Loucy (cell line): ENCODE measurements around the gene BGN.

Source experiments
- H2AFZ ChIP-seq: fragments of 200-600 bp; sonication (generic); 2 replicates; pipeline ENCODE4 v1.6.0; 2016; ENCODE audit warnings: antibody characterized with exemption, mild to moderate bottlenecking, low read length, moderate library complexity
- H3F3A ChIP-seq: fragments of 200-600 bp; 2 replicates; pipeline ENCODE4 v1.6.0; 2016; ENCODE audit warnings: antibody characterized with exemption, low read depth, mild to moderate bottlenecking
- H3K27me3 ChIP-seq: fragments of 200-600 bp; sonication (generic); 2 replicates; pipeline ENCODE4 v1.6.1; 2014; ENCODE audit warnings: low read length, mild to moderate bottlenecking; ENCODE audit not compliant: insufficient read depth, poor library complexity, severe bottlenecking
- H3K36me3 ChIP-seq: fragments of 200-600 bp; sonication (generic); 2 replicates; pipeline ENCODE4 v1.6.1; 2016; ENCODE audit warnings: low read length; ENCODE audit not compliant: insufficient read depth
- H3K4me1 ChIP-seq: fragments of 200-600 bp; sonication (generic); 2 replicates; pipeline ENCODE4 v1.5.1; 2014; ENCODE audit warnings: low read length, mild to moderate bottlenecking; ENCODE audit not compliant: insufficient read depth, poor library complexity, severe bottlenecking
- H3K4me2 ChIP-seq: fragments of 200-600 bp; sonication (generic); 2 replicates; pipeline ENCODE4 v1.6.0; 2014; ENCODE audit warnings: antibody characterized with exemption, low read length, low read depth, mild to moderate bottlenecking; ENCODE audit not compliant: poor library complexity, severe bottlenecking
- H3K4me3 ChIP-seq: fragments of 200-600 bp; sonication (generic); 2 replicates; pipeline ENCODE4 v1.5.1; 2014; ENCODE audit warnings: low read length, mild to moderate bottlenecking, mixed read lengths; ENCODE audit not compliant: poor library complexity, severe bottlenecking
- H3K79me2 ChIP-seq: fragments of 200-600 bp; sonication (generic); 2 replicates; pipeline ENCODE4 v1.6.1; 2014; ENCODE audit warnings: low read length; ENCODE audit not compliant: insufficient read depth
- H3K9ac ChIP-seq: fragments of 200-600 bp; sonication (generic); 2 replicates; pipeline ENCODE4 v1.6.0; 2014; ENCODE audit warnings: mild to moderate bottlenecking, low read depth, low read length, moderate library complexity; ENCODE audit not compliant: poor library complexity, severe bottlenecking
- H3K9me2 ChIP-seq: fragments of 200-600 bp; sonication (generic); replicated peaks from 2 replicates; pipeline ENCODE4 v1.6.1; 2016; ENCODE audit warnings: low read depth, low read length, mixed read lengths
- H3K9me3 ChIP-seq: fragments of 200-600 bp; sonication (generic); 2 replicates; pipeline ENCODE4 v1.6.1; 2014; ENCODE audit warnings: mild to moderate bottlenecking, antibody characterized with exemption, low read length, low read depth; ENCODE audit not compliant: insufficient read depth
- H4K20me1 ChIP-seq: fragments of 200-600 bp; sonication (generic); 2 replicates; pipeline ENCODE4 v1.6.0; 2014; ENCODE audit warnings: antibody characterized with exemption, low read length, mild to moderate bottlenecking; ENCODE audit not compliant: insufficient read depth, poor library complexity, severe bottlenecking
- EZH2phosphoT487 ChIP-seq: fragments of 200-600 bp; IDR thresholded peaks from 2 replicates; pipeline ENCODE4 v1.6.1; 2018; ENCODE audit warnings: antibody characterized with exemption, mild to moderate bottlenecking, moderate library complexity, borderline replicate concordance
- TF ChIP-seq, protein P1 (sequence below): fragments of 200-600 bp; sonication (generic); conservative IDR thresholded peaks from 2 replicates; pipeline ENCODE4 v1.5.1; 2014; ENCODE audit warnings: mild to moderate bottlenecking, antibody characterized with exemption, low read length

Gene BGN

DNA sequence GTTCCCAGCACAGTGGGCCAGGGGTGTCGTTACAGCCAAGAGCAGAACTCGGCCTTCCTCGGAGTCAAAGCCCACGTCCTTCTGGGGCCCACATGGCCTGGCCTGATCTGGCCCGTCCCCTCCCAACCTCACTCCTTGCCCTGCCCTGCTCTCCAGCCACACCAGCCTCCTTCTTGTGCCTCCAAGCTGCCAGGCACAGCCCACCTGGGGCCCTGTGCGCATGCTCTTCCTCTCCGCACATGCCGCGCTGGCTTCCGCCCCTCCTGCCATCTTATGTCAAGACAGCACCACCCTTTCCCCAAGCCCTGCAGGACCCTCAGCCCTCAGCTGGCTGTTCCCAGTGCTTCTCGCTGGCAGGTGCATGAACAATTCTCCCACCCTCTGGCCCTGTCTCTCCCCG lies 31.2 kb upstream of the BGN start:
- no peaks in the 10 kb centered on the region for H3K9me3 ChIP-seq
- H3K9me2 ChIP-seq: no peaks in the 10 kb centered on the region
- peaks cover 1% of the 10 kb centered on the region; the same call in 1 of the 2 replicates for H3K79me2 ChIP-seq
- TF ChIP-seq EZH2phosphoT487: no peak
- TF ChIP-seq, protein P1, sequence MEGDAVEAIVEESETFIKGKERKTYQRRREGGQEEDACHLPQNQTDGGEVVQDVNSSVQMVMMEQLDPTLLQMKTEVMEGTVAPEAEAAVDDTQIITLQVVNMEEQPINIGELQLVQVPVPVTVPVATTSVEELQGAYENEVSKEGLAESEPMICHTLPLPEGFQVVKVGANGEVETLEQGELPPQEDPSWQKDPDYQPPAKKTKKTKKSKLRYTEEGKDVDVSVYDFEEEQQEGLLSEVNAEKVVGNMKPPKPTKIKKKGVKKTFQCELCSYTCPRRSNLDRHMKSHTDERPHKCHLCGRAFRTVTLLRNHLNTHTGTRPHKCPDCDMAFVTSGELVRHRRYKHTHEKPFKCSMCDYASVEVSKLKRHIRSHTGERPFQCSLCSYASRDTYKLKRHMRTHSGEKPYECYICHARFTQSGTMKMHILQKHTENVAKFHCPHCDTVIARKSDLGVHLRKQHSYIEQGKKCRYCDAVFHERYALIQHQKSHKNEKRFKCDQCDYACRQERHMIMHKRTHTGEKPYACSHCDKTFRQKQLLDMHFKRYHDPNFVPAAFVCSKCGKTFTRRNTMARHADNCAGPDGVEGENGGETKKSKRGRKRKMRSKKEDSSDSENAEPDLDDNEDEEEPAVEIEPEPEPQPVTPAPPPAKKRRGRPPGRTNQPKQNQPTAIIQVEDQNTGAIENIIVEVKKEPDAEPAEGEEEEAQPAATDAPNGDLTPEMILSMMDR: no peak
- no peaks in the 10 kb centered on the region for H3K36me3 ChIP-seq
- no peaks in the 10 kb centered on the region for H4K20me1 ChIP-seq
- no peaks in the 10 kb centered on the region for H3F3A ChIP-seq
- no peaks in the 10 kb centered on the region for H3K27me3 ChIP-seq
- H3K4me2 ChIP-seq: no peak overlapping the region
- no peaks in the 10 kb centered on the region for H3K4me1 ChIP-seq
- H3K9ac ChIP-seq: no peak overlapping the region
- no peak overlapping the region for H2AFZ ChIP-seq
- no peak overlapping the region for H3K4me3 ChIP-seq

DNA sequence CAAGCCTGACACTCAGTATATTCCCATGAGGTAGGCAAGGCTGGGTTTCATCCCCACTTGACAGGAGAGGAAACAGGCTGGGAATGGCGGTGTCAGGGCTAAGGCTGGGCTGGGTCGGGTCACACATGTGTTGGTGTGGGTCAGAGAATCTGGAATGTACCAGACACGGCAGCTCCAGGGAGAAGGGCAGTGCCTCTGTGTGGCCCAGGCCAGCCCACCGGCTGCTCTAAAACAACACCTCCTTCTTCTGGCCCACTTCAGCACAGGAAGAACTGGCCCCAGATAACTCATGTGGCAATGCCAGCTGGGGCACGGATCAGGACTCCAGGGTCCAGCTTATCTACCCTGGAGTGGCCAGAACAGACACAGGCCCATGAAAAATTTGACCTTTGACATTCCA lies 30.7 kb upstream of the BGN start:
- H3K9me2 ChIP-seq: no peaks in the 10 kb centered on the region
- H4K20me1 ChIP-seq: no peaks in the 10 kb centered on the region
- no peaks in the 10 kb centered on the region for H3K9me3 ChIP-seq
- H3K9ac ChIP-seq: no peak overlapping the region
- H3K27me3 ChIP-seq: no peaks in the 10 kb centered on the region
- TF ChIP-seq, protein P1: no peak
- no peak for TF ChIP-seq EZH2phosphoT487
- H3K36me3 ChIP-seq: no peaks in the 10 kb centered on the region
- no peak overlapping the region for H3K4me2 ChIP-seq
- no peaks in the 10 kb centered on the region for H3F3A ChIP-seq
- H2AFZ ChIP-seq: no peak overlapping the region
- no peak overlapping the region for H3K4me3 ChIP-seq
- H3K79me2 ChIP-seq: peaks cover 7% of the 10 kb centered on the region
- no peaks in the 10 kb centered on the region for H3K4me1 ChIP-seq

DNA sequence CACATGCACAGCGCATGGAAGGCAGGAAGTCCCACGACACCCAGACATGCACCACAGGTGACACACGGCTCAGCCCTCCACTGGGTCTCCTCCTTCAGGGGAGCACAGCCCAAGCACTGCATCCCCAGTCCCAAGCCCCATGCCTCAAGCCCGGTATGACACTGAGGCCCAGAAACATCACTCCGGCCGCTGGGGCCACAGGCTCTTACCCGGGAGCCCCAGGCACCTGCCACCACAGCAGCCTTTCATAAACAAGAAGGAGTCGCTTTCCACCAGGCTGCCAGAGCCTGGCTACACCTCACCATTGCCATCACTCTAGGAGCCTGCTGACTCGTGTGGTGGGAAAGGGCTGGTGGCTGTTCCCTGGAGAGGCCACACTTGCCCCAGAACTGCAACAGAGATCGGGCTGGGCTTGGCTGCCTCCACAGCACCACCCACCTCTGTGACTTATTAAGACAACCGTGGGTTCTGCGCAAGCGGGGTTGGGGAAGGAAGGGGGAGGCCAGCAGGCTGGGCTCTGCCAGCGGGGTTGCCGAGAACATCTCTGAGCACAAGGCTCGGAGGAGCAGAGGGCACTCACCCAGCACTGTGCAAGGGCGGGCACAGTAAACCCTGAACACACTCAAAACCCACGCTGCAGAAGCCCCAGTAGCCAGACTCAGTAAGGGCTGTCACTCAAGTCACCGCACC lies 28.9 kb upstream of the BGN start:
- Histone ChIP-seq H3K27me3 (no peaks in the 10 kb centered on the region), H3K4me1 (no peaks in the 10 kb centered on the region), H3K36me3 (no peaks in the 10 kb centered on the region), H2AFZ (no peak overlapping the region), H3K4me3 (no peak overlapping the region), H3K79me2 (peaks cover 17% of the 10 kb centered on the region), H3K9me2 (no peaks in the 10 kb centered on the region), H3K4me2 (no peak overlapping the region), H4K20me1 (peaks cover 6% of the 10 kb centered on the region), H3F3A (no peaks in the 10 kb centered on the region), H3K9me3 (no peaks in the 10 kb centered on the region), H3K9ac (no peak overlapping the region)
- TF ChIP-seq, protein P1: no peak
- no peak for TF ChIP-seq EZH2phosphoT487
